Ectodermal cell (in vitro differentiated cells): ENCODE results near the gene COG4.

Experiments
- H3K27ac ChIP-seq: 2 replicates; pipeline ENCODE4 v1.7.0; 2013; ENCODE audit warnings: mild to moderate bottlenecking, low read depth, low read length; ENCODE audit not compliant: insufficient read depth, poor library complexity, severe bottlenecking
- H3K27me3 ChIP-seq: 2 replicates; pipeline ENCODE4 v1.7.0; 2013; ENCODE audit warnings: mild to moderate bottlenecking, low read length; ENCODE audit not compliant: insufficient read depth, control insufficient read depth, poor library complexity, severe bottlenecking
- H3K36me3 ChIP-seq: one replicate; pipeline ENCODE4 v1.7.0; 2013; ENCODE audit warnings: low read length; ENCODE audit not compliant: control insufficient read depth, insufficient read depth
- H3K4me1 ChIP-seq: one replicate; pipeline ENCODE4 v1.7.0; 2013; ENCODE audit warnings: low read length; ENCODE audit not compliant: control insufficient read depth, insufficient read depth
- H3K4me3 ChIP-seq: 2 replicates; pipeline ENCODE4 v1.7.0; 2013; ENCODE audit warnings: low read depth, low read length, control low read depth; ENCODE audit not compliant: insufficient read depth
- H3K9me3 ChIP-seq: 2 replicates; pipeline ENCODE4 v1.7.0; 2013; ENCODE audit warnings: mild to moderate bottlenecking, low read length, moderate library complexity; ENCODE audit not compliant: control insufficient read depth
- WGBS, 2 experiments: methylation state at CpG; one replicate each; pipeline ENCODE4 v1.1.7; 2013; ENCODE audit warnings: missing lambda C conversion rate in 2 of 2; 5-methylcytosine and 5-hydroxymethylcytosine counted together

Gene COG4

GRCh38 chr16:70473446-70474319 lies 49.7 kb downstream of the COG4 start:
- Histone ChIP-seq H3K4me1 (no peaks in the 10 kb centered on the region), H3K27me3 (no peaks in the 10 kb centered on the region), H3K36me3 (no peaks in the 10 kb centered on the region), H3K9me3 (no peaks in the 10 kb centered on the region), H3K27ac (no peak overlapping the region), H3K4me3 (no peak overlapping the region)
- 94 to 95% methylated on average over 21 of the region's 21 CpGs for WGBS, 2 experiments

GRCh38 chr16:70472786-70473433 lies 50.4 kb downstream of the COG4 start:
- 93% methylated on average over 28 of the region's 28 CpGs for WGBS, 2 experiments
- Histone ChIP-seq H3K27me3 (no peaks in the 10 kb centered on the region), H3K9me3 (no peaks in the 10 kb centered on the region)

DNA sequence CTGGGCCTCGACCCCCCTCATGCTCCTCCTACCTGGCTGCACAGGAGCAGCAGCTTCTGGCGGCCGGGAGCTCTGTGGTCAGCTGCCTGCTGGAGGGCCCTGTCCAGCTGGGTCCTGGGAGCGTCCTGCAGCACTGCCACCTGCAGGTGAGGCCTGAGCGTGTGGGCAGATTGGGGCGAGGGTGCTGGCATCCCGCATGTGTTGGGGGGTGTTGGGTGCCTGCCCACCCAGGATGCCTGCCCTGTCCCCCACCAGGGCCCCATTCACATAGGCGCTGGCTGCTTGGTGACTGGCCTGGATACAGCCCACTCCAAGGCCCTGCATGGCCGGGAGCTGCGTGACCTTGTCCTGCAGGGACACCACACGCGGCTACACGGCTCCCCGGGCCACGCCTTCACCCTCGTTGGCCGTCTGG lies 52.4 kb downstream of the COG4 start:
- H3K4me1 ChIP-seq: no peaks in the 10 kb centered on the region
- H3K4me3 ChIP-seq: no peak overlapping the region
- no peaks in the 10 kb centered on the region for H3K36me3 ChIP-seq
- H3K27me3 ChIP-seq: no peaks in the 10 kb centered on the region
- 78 to 80% methylated on average over 17 of the region's 17 CpGs for WGBS, 2 experiments
- no peak overlapping the region for H3K27ac ChIP-seq
- H3K9me3 ChIP-seq: no peaks in the 10 kb centered on the region

More at GRCh38 chr16:70472786-70473433, 50.4 kb downstream of the COG4 start:
- no peaks in the 10 kb centered on the region for H3K36me3 ChIP-seq
- no peak overlapping the region for H3K27ac ChIP-seq
- no peak overlapping the region for H3K4me3 ChIP-seq
- H3K4me1 ChIP-seq: no peaks in the 10 kb centered on the region

DNA sequence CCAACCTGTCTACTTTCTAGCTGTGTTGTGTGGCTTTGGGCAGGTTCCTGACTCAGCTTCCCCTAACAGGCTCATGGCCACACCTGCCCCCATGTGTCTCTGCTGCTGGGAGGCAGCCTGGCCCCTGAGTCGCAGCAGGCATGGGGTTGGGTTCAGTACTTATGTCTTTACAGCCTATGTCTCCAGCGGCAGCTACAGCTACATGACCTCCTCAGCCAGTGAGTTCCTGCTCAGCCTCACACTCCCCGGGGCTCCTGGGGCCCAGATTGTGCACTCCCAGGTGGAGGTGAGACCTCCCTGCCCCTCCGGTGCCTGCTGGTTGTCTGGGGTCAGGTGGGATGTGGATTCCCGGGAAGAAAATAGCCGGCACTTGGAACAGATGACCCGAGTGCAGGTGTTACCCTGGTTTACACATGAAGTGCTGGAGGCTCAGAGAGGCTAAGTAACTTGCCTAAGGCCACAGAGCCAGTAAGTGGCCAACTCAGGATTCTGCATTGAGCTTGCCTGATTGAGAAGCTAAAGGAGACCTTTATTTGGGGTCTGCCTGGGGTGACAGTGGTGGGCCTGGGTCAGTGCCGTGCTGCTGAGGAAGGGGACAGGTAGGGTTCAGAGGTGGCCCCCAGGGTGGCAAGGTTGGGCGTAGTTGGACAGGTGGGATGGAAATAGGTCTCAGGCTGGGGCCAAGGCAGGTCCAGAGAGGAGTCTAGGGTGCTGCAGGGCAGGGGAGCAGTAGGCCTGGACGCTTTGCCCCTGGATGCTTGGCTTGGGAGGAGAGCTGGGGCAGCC lies 53.0 kb downstream of the COG4 start:
- 91 to 92% methylated on average over 10 of the region's 10 CpGs for WGBS, 2 experiments
- Histone ChIP-seq H3K27ac (no peak overlapping the region), H3K36me3 (no peaks in the 10 kb centered on the region), H3K4me1 (no peaks in the 10 kb centered on the region), H3K9me3 (no peaks in the 10 kb centered on the region), H3K27me3 (no peaks in the 10 kb centered on the region), H3K4me3 (no peak overlapping the region)

DNA sequence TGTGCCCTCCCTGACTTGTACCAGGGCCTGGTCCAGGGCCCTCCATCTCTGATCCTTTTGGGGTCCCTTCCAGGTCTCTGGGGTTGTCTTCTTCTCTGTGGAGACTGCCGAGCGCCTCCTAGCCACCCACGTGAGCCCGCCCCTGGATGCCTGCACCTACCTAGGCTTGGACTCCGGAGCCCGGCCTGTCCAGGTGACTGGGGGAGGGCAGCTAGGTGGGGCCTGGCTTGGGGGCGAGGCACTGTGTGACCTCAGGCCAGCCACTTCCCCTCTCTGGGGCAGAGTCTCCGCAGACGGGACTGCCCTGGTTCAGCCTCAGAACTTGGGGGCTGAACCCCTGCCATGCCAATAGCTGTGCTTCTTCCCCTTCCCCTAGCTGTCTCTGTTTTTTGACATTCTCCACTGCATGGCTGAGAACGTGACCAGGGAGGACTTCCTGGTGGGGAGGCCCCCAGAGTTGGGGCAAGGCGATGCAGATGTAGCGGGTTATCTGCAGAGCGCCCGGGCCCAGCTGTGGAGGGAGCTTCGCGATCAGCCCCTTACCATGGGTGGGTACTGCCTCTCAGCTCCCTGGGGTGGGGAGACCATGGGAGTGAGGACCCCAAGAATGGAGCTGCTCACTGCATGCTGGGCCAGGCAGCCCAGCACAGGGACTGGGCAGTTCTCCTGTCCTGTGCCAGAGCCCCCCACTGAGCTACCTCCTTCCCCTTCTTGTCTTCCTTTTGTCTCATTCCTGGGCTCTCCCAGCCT lies 54.4 kb downstream of the COG4 start:
- WGBS, 2 experiments: 87 to 94% methylated on average over 16 of the region's 16 CpGs

DNA sequence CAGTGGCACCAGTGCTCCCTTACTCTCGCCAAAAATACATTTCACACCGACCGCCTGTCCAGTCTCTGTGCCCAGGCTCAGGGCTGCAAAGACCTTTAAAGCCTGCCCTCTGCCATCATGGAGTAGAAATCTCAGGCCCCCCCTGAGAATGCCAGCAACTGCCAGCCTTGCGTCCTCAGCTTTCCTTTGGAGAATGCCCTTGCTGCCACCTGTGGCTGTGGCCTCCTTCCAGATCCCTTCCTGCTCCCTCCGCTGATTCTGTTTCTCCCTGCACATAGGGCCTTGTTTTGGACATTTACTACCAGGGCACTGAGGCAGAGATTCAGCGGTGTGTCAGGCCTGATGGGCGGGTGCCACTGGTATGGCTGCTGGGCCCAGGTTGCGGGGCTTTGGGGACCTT lies 55.7 kb downstream of the COG4 start:
- Histone ChIP-seq H3K4me1 (no peaks in the 10 kb centered on the region), H3K4me3 (no peak overlapping the region), H3K36me3 (no peaks in the 10 kb centered on the region), H3K27me3 (no peaks in the 10 kb centered on the region), H3K9me3 (no peaks in the 10 kb centered on the region), H3K27ac (no peak overlapping the region)
- WGBS, 2 experiments: 94 to 95% methylated on average over 8 of the region's 8 CpGs

More for the DNA sequence above, 54.4 kb downstream of the COG4 start:
- Histone ChIP-seq H3K9me3 (no peaks in the 10 kb centered on the region), H3K4me1 (no peaks in the 10 kb centered on the region), H3K36me3 (no peaks in the 10 kb centered on the region), H3K27me3 (no peaks in the 10 kb centered on the region), H3K27ac (no peak overlapping the region), H3K4me3 (no peak overlapping the region)

DNA sequence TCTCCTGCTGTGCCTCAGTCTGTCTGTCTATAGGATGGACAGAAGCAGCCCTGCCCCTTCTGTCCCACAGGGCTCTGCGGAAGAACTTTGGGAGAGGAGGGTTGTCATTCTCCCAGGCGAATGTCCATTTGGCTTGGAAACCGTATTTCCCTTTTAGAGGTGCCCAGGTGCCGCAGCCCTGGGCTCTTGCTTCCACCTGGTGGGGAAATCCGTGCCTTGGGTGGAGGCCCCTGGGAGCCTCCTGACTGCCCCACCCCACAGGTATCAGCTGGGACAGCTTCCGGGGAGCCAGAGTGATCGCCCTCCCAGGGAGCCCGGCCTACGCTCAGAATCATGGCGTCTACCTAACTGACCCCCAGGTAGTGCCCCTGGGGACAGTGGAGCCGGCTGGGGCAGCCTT lies 56.2 kb downstream of the COG4 start:
- no peaks in the 10 kb centered on the region for H3K36me3 ChIP-seq
- H3K27ac ChIP-seq: no peak overlapping the region
- H3K4me3 ChIP-seq: no peak overlapping the region
- H3K4me1 ChIP-seq: no peaks in the 10 kb centered on the region
- no peaks in the 10 kb centered on the region for H3K9me3 ChIP-seq
- WGBS, 2 experiments: 89 to 90% methylated on average over 11 of the region's 11 CpGs
- H3K27me3 ChIP-seq: no peaks in the 10 kb centered on the region

GRCh38 chr16:70466805-70467076 lies 56.6 kb downstream of the COG4 start:
- Histone ChIP-seq H3K27ac (no peak overlapping the region), H3K4me1 (no peaks in the 10 kb centered on the region), H3K4me3 (no peak overlapping the region), H3K36me3 (no peaks in the 10 kb centered on the region), H3K27me3 (no peaks in the 10 kb centered on the region), H3K9me3 (no peaks in the 10 kb centered on the region)
- WGBS, 2 experiments: 90 to 95% methylated on average over 7 of the region's 7 CpGs

DNA sequence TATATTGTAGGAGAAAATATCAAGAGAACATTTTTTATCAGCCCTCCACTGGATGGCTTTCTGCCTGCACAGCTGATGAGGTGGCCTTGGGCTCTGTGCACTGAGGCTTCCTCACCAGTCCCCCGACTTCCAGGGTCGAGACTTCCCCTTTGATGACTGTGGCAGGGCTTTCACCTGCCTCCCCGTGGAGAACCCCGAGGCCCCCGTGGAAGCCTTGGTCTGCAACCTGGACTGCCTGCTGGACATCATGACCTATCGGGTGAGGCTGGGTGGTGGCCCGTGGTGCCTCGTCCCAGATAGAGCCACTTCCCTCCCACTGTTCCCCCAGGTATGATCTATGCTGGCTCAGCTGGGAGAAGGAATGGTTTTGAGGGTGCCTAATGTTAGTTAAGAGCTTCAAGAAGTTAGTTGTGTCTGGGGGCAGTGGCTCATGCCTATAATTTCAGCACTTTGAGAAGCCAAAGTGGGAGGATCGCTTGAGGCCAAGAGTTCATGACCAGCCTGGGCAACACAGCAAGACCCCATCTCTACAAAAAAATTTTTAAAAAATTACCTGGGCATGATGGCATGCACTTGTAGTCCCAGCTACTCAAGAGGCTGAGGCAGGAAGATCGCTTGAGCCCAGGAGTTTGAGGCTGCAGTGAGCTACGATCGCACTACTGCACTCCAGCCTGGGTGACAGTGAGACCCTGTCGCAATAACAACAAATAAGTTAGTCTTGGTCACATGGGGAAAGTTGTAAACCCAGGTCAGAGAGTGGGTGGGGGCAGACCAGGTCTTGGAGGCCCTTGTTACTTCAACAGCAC lies 57.2 kb downstream of the COG4 start:
- H3K9me3 ChIP-seq: no peaks in the 10 kb centered on the region

More for the DNA sequence above, 57.2 kb downstream of the COG4 start:
- no peak overlapping the region for H3K27ac ChIP-seq
- no peaks in the 10 kb centered on the region for H3K36me3 ChIP-seq
- H3K4me1 ChIP-seq: no peaks in the 10 kb centered on the region
- H3K27me3 ChIP-seq: no peaks in the 10 kb centered on the region
- no peak overlapping the region for H3K4me3 ChIP-seq
- WGBS, 2 experiments: 92 to 94% methylated on average over 13 of the region's 13 CpGs
